BLaER1 treated with 17β-estradiol and CSF1 and Interleukin-3, amounts not matched to agents 10 nM and 100 nM (cell line): ENCODE measurements around the gene ZFPM1.

Source experiments
- H3K27ac ChIP-seq, 11 experiments: shearing (Covaris generic); formaldehyde crosslinking; 2 replicates each; pipeline ENCODE4 v1.8.1; 2022
- H3K27me3 ChIP-seq, 11 experiments: shearing (Covaris generic); formaldehyde crosslinking; 2 replicates each; pipeline ENCODE4 v1.8.1; 2022
- H3K36me3 ChIP-seq, 11 experiments: shearing (Covaris generic); formaldehyde crosslinking; 2 replicates each; pipeline ENCODE4 v1.8.1; 2022
- H3K4me1 ChIP-seq, 10 experiments: shearing (Covaris generic); formaldehyde crosslinking; 2 replicates each; pipeline ENCODE4 v1.8.1; 2022
- H3K4me2 ChIP-seq, 11 experiments: shearing (Covaris generic); formaldehyde crosslinking; 2 replicates each; pipeline ENCODE4 v1.8.1; 2022
- H3K4me3 ChIP-seq, 10 experiments: shearing (Covaris generic); formaldehyde crosslinking; 2 replicates each; pipeline ENCODE4 v1.8.1; 2022
- H3K9ac ChIP-seq, 11 experiments: shearing (Covaris generic); formaldehyde crosslinking; 2 replicates each; pipeline ENCODE4 v1.8.1; 2022
- H3K9me3 ChIP-seq, 11 experiments: shearing (Covaris generic); formaldehyde crosslinking; replicated peaks in 1 of 11; 2 replicates each; pipeline ENCODE4 v1.8.1; 2022
- H4K20me1 ChIP-seq, 11 experiments: shearing (Covaris generic); formaldehyde crosslinking; 2 replicates each; pipeline ENCODE4 v1.8.1; 2022
- Cebpa-rat ChIP-seq, 11 experiments: shearing (Covaris generic); IDR thresholded peaks; 2 replicates each; pipeline ENCODE4 v1.8.1; 2022

ZFPM1 gene

DNA sequence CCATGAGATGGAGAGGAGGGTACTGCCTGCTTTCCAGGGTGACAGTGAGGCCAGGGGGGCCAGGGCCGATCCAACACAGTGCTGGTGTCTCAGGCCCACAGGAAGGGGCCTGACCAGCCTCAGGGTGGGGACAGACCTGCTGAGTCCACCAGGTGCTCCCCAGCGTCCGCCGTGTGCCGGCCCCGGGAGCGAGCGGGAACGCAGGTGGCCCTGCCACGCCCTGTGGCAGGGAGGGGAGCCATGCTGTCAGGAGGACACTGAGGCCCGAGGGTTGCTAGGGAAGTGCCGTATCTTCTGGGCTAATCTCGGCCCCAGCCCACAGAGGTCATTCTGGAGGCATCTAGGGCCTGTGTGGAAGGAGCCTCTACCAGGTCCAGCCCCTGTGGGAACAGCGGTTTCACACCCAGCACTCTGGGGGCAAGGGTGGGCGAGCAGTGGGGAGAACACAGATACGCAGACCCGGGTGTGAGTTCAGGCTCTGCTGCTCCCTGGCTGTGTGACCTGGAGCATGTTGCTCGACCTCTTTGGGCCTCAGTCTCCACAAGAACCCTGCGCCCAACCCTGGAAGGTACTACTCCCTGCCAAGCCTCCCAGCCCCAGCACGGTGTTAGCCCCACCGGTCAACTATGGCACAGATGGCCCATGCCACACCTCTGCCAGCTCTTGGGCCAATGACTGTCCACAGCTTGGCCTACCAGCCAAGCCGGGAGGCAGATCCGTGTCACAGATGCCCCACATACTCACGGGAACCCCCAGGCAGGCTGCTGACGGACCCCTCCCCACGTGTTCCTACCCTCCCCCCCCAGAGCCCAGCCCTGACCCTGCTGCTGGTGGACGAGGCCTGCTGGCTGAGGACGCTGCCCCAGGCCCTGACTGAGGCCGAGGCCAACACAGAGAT lies 73.2 kb downstream of the ZFPM1 start:
- peak overlapping the region in 8 of 11 experiments; percentile 12 to 66 (median 45); a peak in 10 of 22 replicates for H3K9ac ChIP-seq
- peaks cover 0 to 96% (median 42%) of the 10 kb centered on the region in 11 experiments; a peak in 17 of 22 replicates for H4K20me1 ChIP-seq
- H3K9me3 ChIP-seq: no peaks in the 10 kb centered on the region
- no peak for TF ChIP-seq Cebpa-rat (IDR thresholded peaks at IDR 0.05)
- peaks cover 20 to 94% (median 77%) of the 10 kb centered on the region in 10 experiments for H3K4me1 ChIP-seq
- no peaks in the 10 kb centered on the region for H3K27me3 ChIP-seq
- H3K36me3 ChIP-seq: peaks cover 0 to 21% (median 0%) of the 10 kb centered on the region in 11 experiments; a peak in 8 of 22 replicates
- H3K4me3 ChIP-seq: no peak overlapping the region
- H3K27ac ChIP-seq: peak overlapping the region in 2 of 11 experiments; percentile 27 to 32; a peak in 3 of 22 replicates
- H3K4me2 ChIP-seq: peak overlapping the region; percentile 67 to 89 (median 82)

DNA sequence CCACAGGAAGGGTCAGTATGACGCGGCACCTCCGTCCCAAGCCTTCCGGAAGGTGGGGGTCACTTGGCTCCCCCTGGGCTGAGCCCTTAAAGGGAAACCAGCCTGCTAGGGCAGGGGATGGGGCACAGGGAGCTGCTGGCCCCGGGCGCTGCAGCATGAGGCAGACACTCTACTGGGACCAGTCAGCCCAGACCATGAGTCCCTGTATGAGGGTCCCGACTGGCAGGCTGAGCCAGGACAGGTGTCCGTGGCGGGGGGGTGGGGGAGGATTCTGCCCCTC lies 73.8 kb downstream of the ZFPM1 start:
- H3K27ac ChIP-seq: no peak overlapping the region
- no peaks in the 10 kb centered on the region for H3K27me3 ChIP-seq
- peaks cover 23 to 99% (median 83%) of the 10 kb centered on the region in 10 experiments for H3K4me1 ChIP-seq
- no peak overlapping the region for H3K4me3 ChIP-seq
- H3K36me3 ChIP-seq: peaks cover 0 to 21% (median 0%) of the 10 kb centered on the region in 11 experiments; a peak in 7 of 22 replicates
- no peak for TF ChIP-seq Cebpa-rat (IDR thresholded peaks at IDR 0.05)
- H4K20me1 ChIP-seq: peaks cover 0 to 94% (median 48%) of the 10 kb centered on the region in 11 experiments; a peak in 17 of 22 replicates
- no peaks in the 10 kb centered on the region for H3K9me3 ChIP-seq
- no peak overlapping the region for H3K9ac ChIP-seq
- H3K4me2 ChIP-seq: peak overlapping the region in 10 of 11 experiments; percentile 26 to 89 (median 80); a peak in 13 of 22 replicates

GRCh38 chr16:88527186-88527936 lies 74.3 kb downstream of the ZFPM1 start:
- Histone ChIP-seq H3K27ac (peak overlapping the region in 3 of 11 experiments; percentile 9 to 34 (median 13); a peak in 1 of 22 replicates), H3K36me3 (peaks cover 0 to 18% (median 0%) of the 10 kb centered on the region in 11 experiments; a peak in 8 of 22 replicates), H3K4me2 (peak overlapping the region; percentile 26 to 89 (median 78); a peak in 19 of 22 replicates), H3K4me1 (peaks cover 23 to 99% (median 86%) of the 10 kb centered on the region in 10 experiments), H3K9ac (peak overlapping the region in 6 of 11 experiments; percentile 11 to 41 (median 31); a peak in 7 of 22 replicates), H3K4me3 (no peak overlapping the region), H4K20me1 (peaks cover 0 to 90% (median 46%) of the 10 kb centered on the region in 11 experiments; a peak in 16 of 22 replicates), H3K9me3 (no peaks in the 10 kb centered on the region), H3K27me3 (no peaks in the 10 kb centered on the region)
- TF ChIP-seq Cebpa-rat (IDR thresholded peaks at IDR 0.05): no peak

DNA sequence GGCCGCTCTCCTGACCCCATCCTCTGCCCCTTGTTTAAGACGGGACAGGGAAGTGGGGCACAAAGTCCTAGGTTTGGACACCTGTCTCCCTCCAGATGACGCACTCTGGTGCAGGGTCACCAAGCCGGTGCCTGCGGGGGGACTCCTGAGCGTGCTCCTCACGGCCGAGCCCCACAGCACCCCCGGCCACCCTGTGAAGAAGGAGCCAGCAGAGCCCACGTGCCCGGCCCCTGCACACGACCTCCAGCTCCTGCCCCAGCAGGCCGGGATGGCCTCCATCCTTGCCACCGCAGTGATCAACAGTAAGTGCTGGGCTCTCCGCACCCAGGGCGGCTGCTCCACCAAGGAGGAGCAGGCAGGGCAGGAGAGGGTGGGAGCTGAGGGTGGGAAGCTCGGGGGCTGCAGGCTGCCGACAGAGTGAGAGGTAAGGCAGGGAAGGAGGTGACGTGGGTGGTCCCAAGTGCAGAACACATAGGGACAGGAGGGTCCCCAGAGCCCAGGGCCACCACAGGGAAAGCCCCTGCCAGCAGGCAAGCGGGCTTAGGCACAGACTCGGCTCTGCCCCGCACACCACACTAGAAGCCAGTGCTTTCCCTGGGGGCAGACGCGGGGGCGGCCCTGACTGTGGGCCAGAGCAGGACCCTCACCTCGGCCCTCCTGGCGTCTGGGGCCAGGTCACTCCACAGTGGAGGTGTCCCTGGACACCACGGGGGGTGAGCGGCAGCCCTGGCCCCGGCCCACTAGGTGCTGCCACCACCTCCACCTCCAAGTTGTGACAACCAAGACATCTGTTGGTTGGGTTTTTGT lies 75.1 kb downstream of the ZFPM1 start:
- Histone ChIP-seq H3K4me2 (peak overlapping the region in 9 of 11 experiments; percentile 8 to 89 (median 82); a peak in 14 of 22 replicates), H3K9ac (peak overlapping the region in 6 of 11 experiments; percentile 11 to 64 (median 34); a peak in 7 of 22 replicates), H3K27me3 (no peaks in the 10 kb centered on the region)

GRCh38 chr16:88528902-88529318 lies 75.8 kb downstream of the ZFPM1 start:
- Histone ChIP-seq H3K4me2 (peak overlapping the region in 7 of 11 experiments; percentile 74 to 90 (median 87); a peak in 7 of 22 replicates), H3K9me3 (no peaks in the 10 kb centered on the region), H3K9ac (peak overlapping the region in 6 of 11 experiments; percentile 5 to 64 (median 36); a peak in 6 of 22 replicates), H4K20me1 (peaks cover 0 to 75% (median 31%) of the 10 kb centered on the region in 11 experiments; a peak in 16 of 22 replicates), H3K27ac (0 out of 22 replicates have a peak overlapping the region, but pooled peaks of 1 of the 11 experiments have one; percentile 0), H3K4me1 (peaks cover 23 to 98% (median 78%) of the 10 kb centered on the region in 10 experiments), H3K36me3 (peaks cover 0 to 15% (median 0%) of the 10 kb centered on the region in 11 experiments; a peak in 8 of 22 replicates), H3K27me3 (no peaks in the 10 kb centered on the region), H3K4me3 (no peak overlapping the region)
- no peak for TF ChIP-seq Cebpa-rat (IDR thresholded peaks at IDR 0.05)

More for the DNA sequence above, 75.1 kb downstream of the ZFPM1 start:
- TF ChIP-seq Cebpa-rat (IDR thresholded peaks at IDR 0.05): no peak
- Histone ChIP-seq H3K36me3 (peaks cover 0 to 15% (median 0%) of the 10 kb centered on the region in 11 experiments; a peak in 8 of 22 replicates), H4K20me1 (peaks cover 0 to 82% (median 39%) of the 10 kb centered on the region in 11 experiments; a peak in 16 of 22 replicates), H3K9me3 (no peaks in the 10 kb centered on the region), H3K27ac (peak overlapping the region in 3 of 11 experiments; percentile 9 to 34 (median 13); a peak in 2 of 22 replicates), H3K4me1 (peaks cover 23 to 98% (median 82%) of the 10 kb centered on the region in 10 experiments), H3K4me3 (no peak overlapping the region)

DNA sequence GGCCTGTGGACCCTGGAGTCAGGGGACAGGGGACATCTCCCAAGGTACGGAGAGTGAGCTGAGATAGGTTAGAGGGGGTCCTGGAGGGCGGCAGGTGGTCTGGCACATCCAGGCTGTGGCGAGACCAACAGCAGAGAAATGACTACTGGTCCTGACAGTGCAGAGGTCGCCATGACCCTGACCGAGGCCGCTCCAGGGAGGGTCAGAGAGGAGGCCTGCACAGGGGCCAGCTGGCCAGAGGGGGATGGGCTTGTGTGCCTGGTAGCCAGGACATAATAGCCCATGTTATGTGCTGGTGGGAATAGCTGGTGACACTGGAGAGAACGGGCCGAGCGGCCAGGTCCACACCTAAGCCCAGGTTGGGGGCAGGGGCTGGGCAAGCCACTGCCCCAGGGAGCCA lies 76.5 kb downstream of the ZFPM1 start:
- TF ChIP-seq Cebpa-rat (IDR thresholded peaks at IDR 0.05): no peak
- Histone ChIP-seq H3K9ac (peak overlapping the region in 9 of 11 experiments; percentile 10 to 64 (median 53); a peak in 12 of 22 replicates), H3K36me3 (peaks cover 0 to 15% (median 0%) of the 10 kb centered on the region in 11 experiments; a peak in 8 of 22 replicates), H3K4me1 (peaks cover 23 to 93% (median 78%) of the 10 kb centered on the region in 10 experiments), H4K20me1 (peaks cover 0 to 68% (median 25%) of the 10 kb centered on the region in 11 experiments; a peak in 16 of 22 replicates), H3K27ac (peak overlapping the region in 3 of 11 experiments; percentile 0 to 53 (median 51); a peak in 6 of 22 replicates), H3K4me3 (no peak overlapping the region), H3K4me2 (peak overlapping the region in 9 of 11 experiments; percentile 51 to 98 (median 82); a peak in 18 of 22 replicates), H3K27me3 (no peaks in the 10 kb centered on the region), H3K9me3 (no peaks in the 10 kb centered on the region)

GRCh38 chr16:88530051-88530857 lies 77.2 kb downstream of the ZFPM1 start:
- Histone ChIP-seq H4K20me1 (peaks cover 0 to 66% (median 24%) of the 10 kb centered on the region in 11 experiments; a peak in 17 of 22 replicates), H3K9me3 (no peaks in the 10 kb centered on the region), H3K4me1 (peaks cover 27 to 93% (median 78%) of the 10 kb centered on the region in 10 experiments), H3K4me3 (peak overlapping the region in 1 of 10 experiments; percentile 25; a peak in 2 of 20 replicates), H3K36me3 (peaks cover 0 to 15% (median 0%) of the 10 kb centered on the region in 11 experiments; a peak in 8 of 22 replicates), H3K4me2 (peak overlapping the region; percentile 7 to 98 (median 78); a peak in 20 of 22 replicates), H3K27me3 (no peaks in the 10 kb centered on the region), H3K27ac (peak overlapping the region in 4 of 11 experiments; percentile 44 to 53 (median 50); a peak in 6 of 22 replicates), H3K9ac (peak overlapping the region in 9 of 11 experiments; percentile 16 to 64 (median 53); a peak in 14 of 22 replicates)
- TF ChIP-seq Cebpa-rat (IDR thresholded peaks at IDR 0.05): no peak
